Measurements from ENCODE around the gene BACE1.

DNA sequence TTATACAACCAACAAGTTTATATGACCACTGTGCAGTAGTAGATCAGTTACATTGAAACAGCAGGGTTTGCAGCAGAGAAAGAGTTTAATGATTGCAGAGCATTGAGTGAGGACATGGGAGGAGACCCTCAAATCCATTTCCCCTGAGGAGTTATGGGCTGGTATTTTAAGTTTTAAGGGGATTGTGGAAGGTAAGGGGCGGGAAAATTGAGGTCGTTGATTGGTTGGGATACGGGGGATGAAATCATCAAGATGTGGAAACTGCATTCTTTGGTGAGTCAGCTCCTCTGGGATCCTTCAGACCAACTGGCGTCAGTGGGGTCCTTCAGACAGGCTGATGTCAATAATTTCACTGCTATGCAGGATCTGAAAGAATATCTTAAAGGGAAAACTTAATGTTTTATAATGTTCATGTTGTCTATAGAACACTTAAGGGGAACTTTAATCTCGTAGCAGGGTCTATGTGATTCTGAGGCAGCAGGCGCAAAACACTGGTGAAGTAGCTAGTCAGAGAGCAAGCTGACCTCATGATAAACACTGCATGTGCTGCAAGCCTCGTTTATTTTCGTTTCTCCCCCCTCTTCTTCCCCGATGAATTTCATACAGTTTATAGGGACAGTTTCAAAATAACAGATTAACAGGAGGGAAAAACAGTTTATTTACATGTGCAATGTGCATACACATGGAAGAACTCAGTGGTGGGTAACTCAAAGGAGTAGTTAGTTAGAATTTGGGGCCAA, 42.3 kb downstream of the BACE1 start:
- TF ChIP-seq, protein P1, sequence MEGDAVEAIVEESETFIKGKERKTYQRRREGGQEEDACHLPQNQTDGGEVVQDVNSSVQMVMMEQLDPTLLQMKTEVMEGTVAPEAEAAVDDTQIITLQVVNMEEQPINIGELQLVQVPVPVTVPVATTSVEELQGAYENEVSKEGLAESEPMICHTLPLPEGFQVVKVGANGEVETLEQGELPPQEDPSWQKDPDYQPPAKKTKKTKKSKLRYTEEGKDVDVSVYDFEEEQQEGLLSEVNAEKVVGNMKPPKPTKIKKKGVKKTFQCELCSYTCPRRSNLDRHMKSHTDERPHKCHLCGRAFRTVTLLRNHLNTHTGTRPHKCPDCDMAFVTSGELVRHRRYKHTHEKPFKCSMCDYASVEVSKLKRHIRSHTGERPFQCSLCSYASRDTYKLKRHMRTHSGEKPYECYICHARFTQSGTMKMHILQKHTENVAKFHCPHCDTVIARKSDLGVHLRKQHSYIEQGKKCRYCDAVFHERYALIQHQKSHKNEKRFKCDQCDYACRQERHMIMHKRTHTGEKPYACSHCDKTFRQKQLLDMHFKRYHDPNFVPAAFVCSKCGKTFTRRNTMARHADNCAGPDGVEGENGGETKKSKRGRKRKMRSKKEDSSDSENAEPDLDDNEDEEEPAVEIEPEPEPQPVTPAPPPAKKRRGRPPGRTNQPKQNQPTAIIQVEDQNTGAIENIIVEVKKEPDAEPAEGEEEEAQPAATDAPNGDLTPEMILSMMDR (conservative IDR thresholded peaks at IDR 0.05; ENCODE audit: low read depth in 2 of 2) = no peak
- TF ChIP-seq EZH2 (IDR thresholded peaks at IDR 0.05; ENCODE audit: low read depth, unreplicated experiment) (no peak), POLR2AphosphoS5 (IDR thresholded peaks at IDR 0.05; ENCODE audit: low read depth) (no peak), ZNF114 (CRISPR knock-in tag; IDR thresholded peaks at IDR 0.05) (no peak), EZH2phosphoT487 (IDR thresholded peaks at IDR 0.05; ENCODE audit: unreplicated experiment) (no peak), NANOG (IDR thresholded peaks at IDR 0.05; ENCODE audit: borderline replicate concordance) (no peak), ZNF331 (CRISPR knock-in tag; IDR thresholded peaks at IDR 0.05; ENCODE audit: low read depth) (no peak)
- TF ChIP-seq, protein P2, sequence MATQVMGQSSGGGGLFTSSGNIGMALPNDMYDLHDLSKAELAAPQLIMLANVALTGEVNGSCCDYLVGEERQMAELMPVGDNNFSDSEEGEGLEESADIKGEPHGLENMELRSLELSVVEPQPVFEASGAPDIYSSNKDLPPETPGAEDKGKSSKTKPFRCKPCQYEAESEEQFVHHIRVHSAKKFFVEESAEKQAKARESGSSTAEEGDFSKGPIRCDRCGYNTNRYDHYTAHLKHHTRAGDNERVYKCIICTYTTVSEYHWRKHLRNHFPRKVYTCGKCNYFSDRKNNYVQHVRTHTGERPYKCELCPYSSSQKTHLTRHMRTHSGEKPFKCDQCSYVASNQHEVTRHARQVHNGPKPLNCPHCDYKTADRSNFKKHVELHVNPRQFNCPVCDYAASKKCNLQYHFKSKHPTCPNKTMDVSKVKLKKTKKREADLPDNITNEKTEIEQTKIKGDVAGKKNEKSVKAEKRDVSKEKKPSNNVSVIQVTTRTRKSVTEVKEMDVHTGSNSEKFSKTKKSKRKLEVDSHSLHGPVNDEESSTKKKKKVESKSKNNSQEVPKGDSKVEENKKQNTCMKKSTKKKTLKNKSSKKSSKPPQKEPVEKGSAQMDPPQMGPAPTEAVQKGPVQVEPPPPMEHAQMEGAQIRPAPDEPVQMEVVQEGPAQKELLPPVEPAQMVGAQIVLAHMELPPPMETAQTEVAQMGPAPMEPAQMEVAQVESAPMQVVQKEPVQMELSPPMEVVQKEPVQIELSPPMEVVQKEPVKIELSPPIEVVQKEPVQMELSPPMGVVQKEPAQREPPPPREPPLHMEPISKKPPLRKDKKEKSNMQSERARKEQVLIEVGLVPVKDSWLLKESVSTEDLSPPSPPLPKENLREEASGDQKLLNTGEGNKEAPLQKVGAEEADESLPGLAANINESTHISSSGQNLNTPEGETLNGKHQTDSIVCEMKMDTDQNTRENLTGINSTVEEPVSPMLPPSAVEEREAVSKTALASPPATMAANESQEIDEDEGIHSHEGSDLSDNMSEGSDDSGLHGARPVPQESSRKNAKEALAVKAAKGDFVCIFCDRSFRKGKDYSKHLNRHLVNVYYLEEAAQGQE (IDR thresholded peaks at IDR 0.05; ENCODE audit: unreplicated experiment) = no peak

All from GM23338 (cell line).